Measurements from ENCODE around the gene NAP1L5.

Gene NAP1L5

GRCh38 chr4:88722828-88723227 is 25.2 kb upstream of the NAP1L5 start:
- H3K4me3 ChIP-seq (ENCODE audit: low read depth, low read length): no peak overlapping the region
- no peak for TF ChIP-seq CTCF (IDR thresholded peaks at IDR 0.05; ENCODE audit: low read depth, low read length)

- TF ChIP-seq CTCF (IDR thresholded peaks at IDR 0.05; ENCODE audit: low read depth, low read length): no peak
- H3K4me3 ChIP-seq (ENCODE audit: low read depth, low read length): no peak overlapping the region
Measured at GRCh38 chr4:88722276-88722780, 24.7 kb upstream of the NAP1L5 start.

- no peak for TF ChIP-seq CTCF (IDR thresholded peaks at IDR 0.05; ENCODE audit: low read depth, low read length)
- no peak overlapping the region for H3K4me3 ChIP-seq (ENCODE audit: low read depth, low read length)
Measured at GRCh38 chr4:88720451-88721428, 23.1 kb upstream of the NAP1L5 start.

- H3K4me3 ChIP-seq (ENCODE audit: low read depth, low read length): no peak overlapping the region
- TF ChIP-seq CTCF (IDR thresholded peaks at IDR 0.05; ENCODE audit: low read depth, low read length): no peak
Measured at GRCh38 chr4:88719381-88719780, 21.8 kb upstream of the NAP1L5 start.

GRCh38 chr4:88718098-88718497 is 20.5 kb upstream of the NAP1L5 start:
- no peak overlapping the region for H3K4me3 ChIP-seq (ENCODE audit: low read depth, low read length)
- TF ChIP-seq CTCF (IDR thresholded peaks at IDR 0.05; ENCODE audit: low read depth, low read length): no peak

GRCh38 chr4:88713782-88714181 is 16.2 kb upstream of the NAP1L5 start:
- no peak for TF ChIP-seq CTCF (IDR thresholded peaks at IDR 0.05; ENCODE audit: low read depth, low read length)
- H3K4me3 ChIP-seq (ENCODE audit: low read depth, low read length): no peak overlapping the region

GRCh38 chr4:88709989-88710388 is 12.4 kb upstream of the NAP1L5 start:
- H3K4me3 ChIP-seq (ENCODE audit: low read depth, low read length): no peak overlapping the region
- TF ChIP-seq CTCF (IDR thresholded peaks at IDR 0.05; ENCODE audit: low read depth, low read length): no peak
